Left hindlimb (tissue), 1 donor: ENCODE measurements around the gene ATG4C.
"Not testable (repeated sequence)": the region's sequence is repeated elsewhere in the genome, so short reads cannot be mapped to it uniquely, and the experiment has no call there.

Experiments
- DNase-seq: peaks from one replicate; pipeline ENCODE4 v3.0.0-alpha.2; 2018

The ATG4C gene

GRCh38 chr1:62783736-62784508 is at the start of gene ATG4C:
Gene ATG4C, plus strand, starts transcription at chr1:62784132. Its CDS starts 19,655 bp downstream, at chr1:62803787.
- DNase-seq, result peak; percentile 96

- no peak for DNase-seq
These were observed 48.3 kb upstream of the ATG4C start for GRCh38 chr1:62735491-62736171.

GRCh38 chr1:62740701-62741100 is 43.2 kb upstream of the ATG4C start:
- not testable (repeated sequence) for DNase-seq

GRCh38 chr1:62744611-62745577 is 39.0 kb upstream of the ATG4C start:
- DNase-seq, result no peak

GRCh38 chr1:62746086-62746808 is 37.7 kb upstream of the ATG4C start:
- no peak for DNase-seq

- no peak for DNase-seq
These were observed 37.2 kb upstream of the ATG4C start for GRCh38 chr1:62746809-62747138.

- no peak for DNase-seq
These were observed 30.6 kb upstream of the ATG4C start for GRCh38 chr1:62753031-62753965.

DNA sequence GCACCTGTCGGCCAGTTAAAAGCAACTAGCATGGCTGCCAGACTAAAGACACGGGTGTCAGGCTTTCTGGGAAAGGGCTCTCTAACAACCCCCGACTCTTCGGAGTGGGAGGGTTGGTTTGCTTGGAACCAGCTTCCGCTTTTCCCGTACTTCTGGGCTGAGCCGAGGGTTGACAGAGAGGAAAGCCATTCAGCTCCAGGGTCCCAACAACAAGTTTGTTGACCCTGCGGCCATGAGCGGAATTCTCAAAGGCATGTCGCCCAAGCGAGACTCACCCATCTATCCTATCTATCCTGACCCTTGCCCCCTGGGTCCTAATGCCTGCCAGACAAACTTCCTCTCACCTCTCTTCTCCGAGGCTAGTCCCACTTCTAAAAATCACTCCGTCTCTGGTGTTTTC is 29.0 kb upstream of the ATG4C start:
- not testable (repeated sequence) for DNase-seq

DNA sequence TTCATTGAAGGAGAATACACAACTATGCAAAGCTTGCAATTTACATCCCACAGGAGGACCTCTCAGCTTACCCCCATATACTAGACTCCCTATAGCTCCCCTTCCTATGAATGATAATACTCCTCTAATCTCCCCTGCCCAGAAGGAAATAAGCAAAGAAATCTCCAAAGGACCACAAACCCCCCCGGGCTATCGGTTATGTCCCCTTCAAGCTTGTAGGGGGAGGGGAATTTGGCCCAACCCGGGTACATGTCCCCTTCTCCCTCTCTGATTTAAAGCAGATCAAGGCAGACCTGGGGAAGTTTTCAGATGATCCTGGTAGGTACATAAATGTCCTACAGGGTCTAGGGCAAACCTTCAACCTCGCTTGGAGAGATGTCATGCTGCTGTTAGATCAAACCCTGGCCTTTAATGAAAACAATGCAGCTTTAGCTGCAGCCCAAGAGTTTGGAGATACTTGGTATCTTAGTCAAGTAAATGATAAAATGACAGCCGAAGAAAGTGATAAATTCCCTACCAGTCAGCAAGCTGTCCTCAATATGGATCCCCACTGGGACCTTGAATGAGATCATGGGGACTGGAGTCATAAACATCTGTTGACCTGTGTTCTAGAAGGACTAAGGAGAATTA is 27.6 kb upstream of the ATG4C start:
- DNase-seq, result not testable (repeated sequence)

- DNase-seq, result not testable (repeated sequence)
These were observed 24.6 kb upstream of the ATG4C start for GRCh38 chr1:62759232-62759875.

- DNase-seq, result not testable (repeated sequence)
These were observed 23.7 kb upstream of the ATG4C start for GRCh38 chr1:62760021-62760782.

- DNase-seq, result not testable (repeated sequence)
These were observed 22.6 kb upstream of the ATG4C start for GRCh38 chr1:62761223-62761870.

DNA sequence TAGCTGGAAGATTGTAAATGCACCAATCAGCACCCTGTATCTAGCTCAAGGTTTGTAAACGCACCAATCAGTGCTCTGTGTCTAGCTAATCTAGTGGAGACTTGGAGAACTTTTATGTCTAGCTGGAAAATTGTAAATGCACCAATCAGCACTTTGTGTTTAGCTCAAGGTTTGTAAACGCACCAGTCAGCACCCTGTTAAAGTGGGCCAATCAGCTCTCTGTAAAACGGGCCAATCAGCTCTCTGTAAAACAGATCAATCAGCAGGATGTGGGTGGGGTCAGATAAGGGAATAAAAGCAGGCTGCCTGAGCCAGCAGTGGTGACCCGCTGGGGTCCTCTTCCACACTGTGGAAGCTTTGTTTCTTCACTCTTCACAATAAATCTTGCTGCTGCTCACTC is 21.9 kb upstream of the ATG4C start:
- DNase-seq, result not testable (repeated sequence)

- DNase-seq, result no peak
These were observed 18.0 kb upstream of the ATG4C start for GRCh38 chr1:62765981-62766380.

- DNase-seq, result not testable (repeated sequence)
These were observed 15.4 kb upstream of the ATG4C start for GRCh38 chr1:62768551-62768950.

DNA sequence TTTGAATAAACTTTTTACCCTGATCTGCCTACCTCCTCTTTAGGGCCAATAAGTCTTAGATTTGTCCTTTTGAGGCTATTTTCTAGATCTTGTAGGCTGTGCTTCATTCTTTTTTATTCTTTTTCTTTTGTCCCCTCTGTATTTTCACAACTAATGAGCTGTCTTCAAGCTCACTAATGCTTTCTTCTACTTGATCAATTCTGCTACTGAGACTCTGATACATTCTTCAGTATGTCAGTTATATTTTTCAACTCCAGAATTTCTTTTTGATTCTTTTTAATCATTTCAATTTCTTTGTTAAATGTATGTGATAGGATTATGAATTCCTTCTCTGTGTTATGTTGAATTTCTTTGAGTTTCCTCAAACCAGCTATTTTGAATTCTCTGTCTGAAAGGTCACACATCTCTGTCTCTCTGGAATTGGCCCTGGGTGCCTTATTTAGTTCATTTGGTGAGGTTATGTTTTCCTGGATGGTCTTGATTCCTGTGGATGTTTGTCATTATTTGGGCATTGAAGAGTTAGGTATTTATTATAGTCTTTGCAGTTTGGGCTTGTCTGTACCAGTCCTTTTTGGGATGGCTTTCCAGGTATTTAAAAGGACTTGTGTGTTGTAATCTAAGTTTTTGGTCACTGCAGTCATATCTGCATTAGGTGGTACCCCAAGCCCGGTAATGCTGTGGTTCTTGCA is 11.2 kb upstream of the ATG4C start:
- DNase-seq, result no peak

DNA sequence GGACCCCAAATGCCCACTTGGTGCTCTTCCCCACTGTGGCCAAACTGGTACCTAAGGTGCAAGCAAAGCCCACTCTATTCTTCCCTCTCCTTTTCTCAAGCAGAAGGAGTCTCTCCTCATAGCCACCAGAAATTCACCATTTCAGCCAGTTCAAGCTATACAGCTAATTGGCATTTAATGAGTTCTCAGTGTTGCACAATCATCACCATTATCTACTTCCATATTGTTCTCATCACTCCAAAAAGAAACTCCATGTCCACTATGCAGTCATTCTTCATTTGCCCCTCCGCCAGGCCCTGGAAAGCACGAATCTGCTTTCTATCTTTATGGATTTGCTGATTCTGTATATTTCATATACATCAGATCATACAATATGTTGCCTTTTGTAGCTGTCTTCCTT is 9.9 kb upstream of the ATG4C start:
- DNase-seq, result no peak

DNA sequence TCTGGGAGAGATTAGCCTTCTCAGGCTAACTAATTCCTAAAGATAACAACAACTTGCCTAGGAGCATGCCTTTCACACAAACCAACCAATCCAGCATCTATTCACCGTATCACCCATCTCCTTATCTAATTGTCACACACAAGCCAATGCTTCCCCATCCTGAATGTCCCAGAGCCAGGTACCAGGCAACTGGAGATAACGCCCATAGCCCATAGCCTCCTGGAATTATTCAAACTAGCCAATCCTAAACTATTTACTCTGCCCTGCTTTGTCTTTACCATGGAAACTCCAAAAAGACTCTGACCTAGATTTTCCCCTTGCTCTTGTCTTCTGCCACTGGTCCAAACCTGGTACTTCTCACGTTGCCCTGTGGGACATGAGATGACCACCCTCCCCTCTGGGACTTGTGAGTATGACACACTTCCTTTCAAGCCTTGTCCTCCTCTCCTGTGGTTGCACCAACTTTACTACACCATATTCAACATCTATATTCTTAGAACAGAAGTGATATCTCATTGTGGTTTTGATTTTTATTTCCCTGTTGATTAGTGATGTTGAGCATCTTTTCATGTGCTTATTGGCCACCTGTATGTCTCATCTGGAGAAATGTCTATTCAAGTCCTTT is 8.8 kb upstream of the ATG4C start:
- no peak for DNase-seq
